Chondrocyte (in vitro differentiated cells): ENCODE measurements around the gene NIP7. TPM values are rescaled to one million over a fixed set of nuclear protein-coding genes. Genes with fewer than 3 reads are reported as not detected.

Experiments
- DNase-seq: peaks from one replicate; pipeline ENCODE4 v3.0.0; 2021; ENCODE audit warnings: mixed read lengths, low spot score
- H3K27ac Mint-ChIP-seq: one replicate; pipeline ENCODE4 v1.8.0; 2021; ENCODE audit warnings: mild to moderate bottlenecking, moderate library complexity, mixed read lengths; ENCODE audit not compliant: unreplicated experiment
- H3K27me3 Mint-ChIP-seq: 2 replicates; pipeline ENCODE4 v1.8.0; 2021; ENCODE audit warnings: low read depth, mixed read lengths
- H3K36me3 Mint-ChIP-seq: 2 replicates; pipeline ENCODE4 v1.8.0; 2021; ENCODE audit warnings: low read depth, mixed read lengths
- H3K4me1 Mint-ChIP-seq: 2 replicates; pipeline ENCODE4 v1.8.0; 2021; ENCODE audit warnings: low read depth, mild to moderate bottlenecking, mixed read lengths
- H3K4me3 Mint-ChIP-seq: one replicate; pipeline ENCODE4 v1.8.0; 2021; ENCODE audit warnings: mild to moderate bottlenecking, moderate library complexity, mixed read lengths; ENCODE audit not compliant: unreplicated experiment
- H3K9me3 Mint-ChIP-seq: 2 replicates; pipeline ENCODE4 v1.8.0; 2021; ENCODE audit warnings: low read depth, mixed read lengths
- total RNA-seq: library from RNA; stranded (reverse); gene quantifications from 3 replicates; pipeline ENCODE4 v1.2.1, GENCODE V29; 2021
- TF ChIP-seq, protein P1 (sequence below): fragments of 200-600 bp; sonication (generic); IDR thresholded peaks from 2 replicates; pipeline ENCODE4 v1.5.0; 2021; ENCODE audit warnings: antibody characterized with exemption, mild to moderate bottlenecking, moderate library complexity

Gene NIP7
- total RNA-seq, 1 donor from 2014 or later: 18.6 TPM

DNA sequence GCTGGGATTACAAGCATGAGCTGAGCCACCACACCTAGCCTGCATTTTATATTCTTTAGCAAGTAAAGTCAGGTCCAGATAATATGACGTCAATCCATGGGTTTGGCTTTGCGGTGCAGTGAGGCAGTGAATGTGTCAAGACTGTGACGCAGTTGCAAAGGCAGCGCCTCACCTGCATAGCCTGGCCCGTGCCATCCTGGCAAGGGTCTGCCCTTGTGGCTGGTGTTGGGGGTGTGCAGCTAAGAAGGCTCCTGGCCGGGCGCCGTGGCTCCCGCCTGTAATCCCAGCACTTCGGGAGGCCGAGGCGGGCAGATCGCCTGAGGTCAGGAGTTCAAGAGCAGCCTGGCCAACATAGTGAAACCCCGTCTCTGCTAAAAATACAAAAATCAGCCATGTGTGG lies 16.2 kb upstream of the NIP7 start:
- Mint-ChIP-seq H3K4me3 (no peak overlapping the region), H3K27ac (no peak overlapping the region), H3K27me3 (no peaks in the 10 kb centered on the region), H3K9me3 (no peaks in the 10 kb centered on the region), H3K36me3 (peaks cover 35% of the 10 kb centered on the region), H3K4me1 (peaks cover 30% of the 10 kb centered on the region)
- peak; percentile 92 for DNase-seq
- TF ChIP-seq, protein P1, sequence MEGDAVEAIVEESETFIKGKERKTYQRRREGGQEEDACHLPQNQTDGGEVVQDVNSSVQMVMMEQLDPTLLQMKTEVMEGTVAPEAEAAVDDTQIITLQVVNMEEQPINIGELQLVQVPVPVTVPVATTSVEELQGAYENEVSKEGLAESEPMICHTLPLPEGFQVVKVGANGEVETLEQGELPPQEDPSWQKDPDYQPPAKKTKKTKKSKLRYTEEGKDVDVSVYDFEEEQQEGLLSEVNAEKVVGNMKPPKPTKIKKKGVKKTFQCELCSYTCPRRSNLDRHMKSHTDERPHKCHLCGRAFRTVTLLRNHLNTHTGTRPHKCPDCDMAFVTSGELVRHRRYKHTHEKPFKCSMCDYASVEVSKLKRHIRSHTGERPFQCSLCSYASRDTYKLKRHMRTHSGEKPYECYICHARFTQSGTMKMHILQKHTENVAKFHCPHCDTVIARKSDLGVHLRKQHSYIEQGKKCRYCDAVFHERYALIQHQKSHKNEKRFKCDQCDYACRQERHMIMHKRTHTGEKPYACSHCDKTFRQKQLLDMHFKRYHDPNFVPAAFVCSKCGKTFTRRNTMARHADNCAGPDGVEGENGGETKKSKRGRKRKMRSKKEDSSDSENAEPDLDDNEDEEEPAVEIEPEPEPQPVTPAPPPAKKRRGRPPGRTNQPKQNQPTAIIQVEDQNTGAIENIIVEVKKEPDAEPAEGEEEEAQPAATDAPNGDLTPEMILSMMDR: no peak

DNA sequence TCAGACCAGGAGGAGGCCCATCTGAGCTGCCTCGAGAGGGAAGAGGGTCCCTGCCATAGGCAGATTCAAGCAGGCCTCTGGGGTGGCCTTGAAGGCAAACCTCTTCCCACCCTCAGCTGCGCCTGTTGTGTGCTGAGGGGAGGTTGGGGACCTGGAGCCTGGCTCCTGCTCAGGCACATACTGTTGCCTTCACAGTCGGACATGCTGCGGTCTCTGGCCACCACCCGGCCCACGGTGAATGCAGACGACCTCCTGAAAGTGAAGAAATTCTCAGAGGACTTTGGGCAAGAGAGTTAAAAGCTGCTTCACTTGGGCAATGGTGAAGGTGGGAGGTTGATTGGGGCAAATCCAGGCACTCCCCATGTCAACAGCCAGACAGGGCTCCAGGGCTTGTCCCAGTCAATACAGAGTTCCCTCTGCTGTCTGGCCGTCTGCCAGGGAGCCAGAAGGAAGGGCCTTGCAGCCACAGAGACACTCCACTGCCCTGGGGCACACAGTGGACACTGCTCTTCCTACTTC lies 15.5 kb upstream of the NIP7 start:
- H3K36me3 Mint-ChIP-seq: peaks cover 34% of the 10 kb centered on the region
- DNase-seq: peak; percentile 64
- TF ChIP-seq, protein P1: no peak
- H3K4me1 Mint-ChIP-seq: peaks cover 37% of the 10 kb centered on the region
- no peaks in the 10 kb centered on the region for H3K27me3 Mint-ChIP-seq
- no peak overlapping the region for H3K4me3 Mint-ChIP-seq
- no peaks in the 10 kb centered on the region for H3K9me3 Mint-ChIP-seq
- H3K27ac Mint-ChIP-seq: no peak overlapping the region

DNA sequence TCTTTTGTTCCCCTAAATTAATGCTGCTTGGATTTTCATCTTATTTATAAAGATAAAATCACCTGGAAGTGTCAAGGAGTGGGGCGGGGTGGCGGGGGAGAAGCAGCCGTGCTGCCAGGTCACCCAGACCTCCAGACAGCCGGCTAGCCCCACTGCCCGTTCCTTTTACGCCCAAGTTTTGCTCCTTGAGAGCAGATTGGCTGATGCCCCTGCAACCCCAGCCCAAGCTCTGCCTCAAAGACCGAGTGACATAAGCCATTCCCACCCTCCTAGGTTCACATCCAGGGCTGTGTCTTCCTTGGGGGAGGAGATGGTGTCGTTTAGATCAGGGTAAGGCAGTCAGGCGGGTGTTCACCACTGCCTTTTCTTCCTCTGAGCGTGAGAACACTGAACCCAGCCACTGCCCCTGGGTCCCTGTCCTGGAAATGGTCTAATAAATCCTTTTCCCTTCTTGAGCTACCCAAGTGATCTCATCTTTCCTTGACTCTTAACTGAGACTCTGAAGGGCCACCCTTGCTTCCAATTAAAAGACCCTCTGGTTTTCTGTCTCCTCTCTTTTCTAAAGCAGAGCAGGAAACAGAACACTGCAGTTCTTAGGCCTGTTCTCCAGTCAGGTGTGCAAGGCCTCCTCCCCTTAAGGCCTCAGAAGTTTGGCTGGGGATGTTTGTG lies 14.9 kb upstream of the NIP7 start:
- peaks cover 43% of the 10 kb centered on the region for H3K4me1 Mint-ChIP-seq
- peak overlapping the region; percentile 17 for H3K27ac Mint-ChIP-seq
- no peak overlapping the region for H3K4me3 Mint-ChIP-seq
- DNase-seq: peak; percentile 49
- H3K9me3 Mint-ChIP-seq: no peaks in the 10 kb centered on the region
- peaks cover 28% of the 10 kb centered on the region for H3K36me3 Mint-ChIP-seq
- H3K27me3 Mint-ChIP-seq: no peaks in the 10 kb centered on the region
- TF ChIP-seq, protein P1: no peak

DNA sequence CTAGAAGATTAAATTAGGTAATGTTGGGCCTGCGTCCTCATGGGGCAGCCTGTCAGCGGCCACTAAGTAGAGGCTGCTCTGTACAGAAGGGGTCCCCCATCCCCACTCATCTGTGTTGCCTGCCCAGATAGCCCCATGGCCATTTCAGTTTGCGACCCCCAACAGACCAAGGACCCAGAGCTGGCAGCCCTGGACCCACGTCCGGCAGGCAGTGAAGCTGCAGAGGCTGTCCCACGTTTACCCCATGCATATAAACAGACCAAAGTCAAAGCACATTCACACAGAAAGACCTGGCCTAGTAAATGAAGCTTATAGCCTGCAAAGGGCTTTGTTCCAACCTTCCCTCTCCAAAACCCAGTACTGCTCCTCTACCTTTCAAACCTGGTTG lies 13.8 kb upstream of the NIP7 start:
- Mint-ChIP-seq H3K27me3 (no peaks in the 10 kb centered on the region), H3K4me3 (no peak overlapping the region)
- TF ChIP-seq, protein P1: no peak

DNA sequence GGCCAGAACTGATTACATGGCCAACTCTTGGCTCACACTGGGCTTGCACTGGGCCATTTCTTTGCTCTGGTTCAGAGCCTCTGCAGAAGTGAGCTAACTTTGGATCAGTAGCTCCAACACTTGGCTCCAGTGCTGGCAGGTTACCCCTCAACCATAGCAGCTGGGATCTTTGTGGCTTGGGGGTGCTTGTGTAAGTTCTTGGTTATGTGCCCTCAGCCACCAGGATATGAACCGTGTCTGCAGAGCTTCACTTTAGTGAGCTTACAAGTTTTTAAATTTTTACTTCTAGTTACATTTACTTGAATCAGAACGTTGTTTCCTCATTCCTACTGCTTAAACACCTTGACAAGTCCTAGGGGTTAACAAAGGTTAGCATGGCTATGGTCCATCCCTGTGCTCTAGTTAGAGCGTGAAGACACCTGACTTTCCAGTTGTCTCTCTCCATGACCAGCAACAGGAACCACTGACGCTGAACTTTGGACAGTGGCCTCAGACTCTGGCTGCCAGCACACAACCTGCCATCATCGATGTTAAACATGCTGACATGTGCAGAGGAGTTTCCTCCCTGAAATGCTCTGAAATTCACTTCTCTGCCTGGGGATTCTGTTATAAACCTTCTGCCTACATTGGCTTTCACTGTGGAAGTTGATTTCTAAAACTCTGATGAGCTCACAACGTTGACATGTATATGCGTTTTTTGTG lies 13.2 kb upstream of the NIP7 start:
- TF ChIP-seq, protein P1: no peak
- peak; percentile 6 for DNase-seq
- Mint-ChIP-seq H3K27ac (peak overlapping the region; percentile 59), H3K4me1 (peaks cover 46% of the 10 kb centered on the region), H3K36me3 (peaks cover 21% of the 10 kb centered on the region), H3K27me3 (no peaks in the 10 kb centered on the region), H3K9me3 (no peaks in the 10 kb centered on the region), H3K4me3 (no peak overlapping the region)

More for the DNA sequence above, 13.8 kb upstream of the NIP7 start:
- Mint-ChIP-seq H3K36me3 (peaks cover 25% of the 10 kb centered on the region), H3K4me1 (peaks cover 44% of the 10 kb centered on the region), H3K27ac (peak overlapping the region; percentile 59), H3K9me3 (no peaks in the 10 kb centered on the region)
- peak; percentile 41 for DNase-seq
